Smooth muscle cell (in vitro differentiated cells): ENCODE measurements around the gene A2ML1. TPM values are rescaled to one million over a fixed set of nuclear protein-coding genes. Genes with fewer than 3 reads are reported as not detected.

ENCODE experiments used
- DNase-seq: peaks from one replicate; lab custom pipeline; 2025; ENCODE audit not compliant: unreplicated experiment; lab: John Stamatoyannopoulos, UW
- H2AFZ ChIP-seq: fragments of 200-600 bp; sonication (generic); 2 replicates; pipeline ENCODE4 v1.6.0; 2016; ENCODE audit warnings: antibody characterized with exemption, low read depth, mild to moderate bottlenecking
- H3F3A ChIP-seq: fragments of 200-600 bp; sonication (generic); 2 replicates; pipeline ENCODE4 v1.6.0; 2017; ENCODE audit warnings: antibody characterized with exemption, low read depth
- H3K27ac ChIP-seq: fragments of 200-600 bp; sonication (generic); 2 replicates; pipeline ENCODE4 v1.5.1; 2016; ENCODE audit warnings: low read depth, mild to moderate bottlenecking
- H3K27me3 ChIP-seq: fragments of 200-600 bp; sonication (generic); 2 replicates; pipeline ENCODE4 v1.6.1; 2016; ENCODE audit warnings: low read depth, mild to moderate bottlenecking
- H3K36me3 ChIP-seq: fragments of 200-600 bp; sonication (generic); 2 replicates; pipeline ENCODE4 v1.5.1; 2016; ENCODE audit warnings: low read depth
- H3K4me1 ChIP-seq: fragments of 200-600 bp; sonication (generic); 2 replicates; pipeline ENCODE4 v1.5.1; 2016; ENCODE audit warnings: low read depth
- H3K4me2 ChIP-seq: fragments of 200-600 bp; sonication (generic); 2 replicates; pipeline ENCODE4 v1.6.0; 2016; ENCODE audit warnings: mild to moderate bottlenecking
- H3K4me3 ChIP-seq: fragments of 200-600 bp; sonication (generic); 2 replicates; pipeline ENCODE4 v1.5.1; 2016; ENCODE audit warnings: mild to moderate bottlenecking
- H3K79me2 ChIP-seq: fragments of 200-600 bp; sonication (generic); 2 replicates; pipeline ENCODE4 v1.6.0; 2016; ENCODE audit warnings: low read depth, mild to moderate bottlenecking
- H3K9ac ChIP-seq: fragments of 200-600 bp; sonication (generic); 2 replicates; pipeline ENCODE4 v1.6.0; 2016; ENCODE audit warnings: low read depth
- H3K9me3 ChIP-seq: fragments of 200-600 bp; sonication (generic); replicated peaks from 2 replicates; pipeline ENCODE4 v1.5.1; 2016; ENCODE audit warnings: low read depth
- H4K20me1 ChIP-seq: fragments of 200-600 bp; sonication (generic); 2 replicates; pipeline ENCODE4 v1.6.0; 2016; ENCODE audit warnings: low read depth
- WGBS: methylation state at CpG from one replicate; pipeline ENCODE4 v1.1.7; 2016; ENCODE audit warnings: low lambda C conversion rate; 5-methylcytosine and 5-hydroxymethylcytosine counted together
- polyA plus RNA-seq: library from polyadenylated mRNA; unstranded; fragments of >200 nt; fragmentation: Nextera tagmentation; extraction: Ambion mirVana; gene quantifications from 2 replicates; pipeline ENCODE4 v1.2.1, GENCODE V29; 2016
- total RNA-seq: library from RNA; depleted of rRNA; stranded (reverse); fragments of >200 nt; gene quantifications from 2 replicates; pipeline ENCODE4 v1.2.3, GENCODE V29; 2014
- TF ChIP-seq, protein P1 (sequence below): fragments of 200-600 bp; sonication (generic); IDR thresholded peaks from 2 replicates; pipeline ENCODE4 v1.5.1; 2017; ENCODE audit warnings: borderline replicate concordance, mild to moderate bottlenecking, antibody characterized with exemption; ENCODE audit not compliant: insufficient read depth, poor library complexity, severe bottlenecking

Gene A2ML1
- total and polyA plus RNA-seq, 2 experiments from 2014 or later, result 2.4 to 10.0 TPM

DNA sequence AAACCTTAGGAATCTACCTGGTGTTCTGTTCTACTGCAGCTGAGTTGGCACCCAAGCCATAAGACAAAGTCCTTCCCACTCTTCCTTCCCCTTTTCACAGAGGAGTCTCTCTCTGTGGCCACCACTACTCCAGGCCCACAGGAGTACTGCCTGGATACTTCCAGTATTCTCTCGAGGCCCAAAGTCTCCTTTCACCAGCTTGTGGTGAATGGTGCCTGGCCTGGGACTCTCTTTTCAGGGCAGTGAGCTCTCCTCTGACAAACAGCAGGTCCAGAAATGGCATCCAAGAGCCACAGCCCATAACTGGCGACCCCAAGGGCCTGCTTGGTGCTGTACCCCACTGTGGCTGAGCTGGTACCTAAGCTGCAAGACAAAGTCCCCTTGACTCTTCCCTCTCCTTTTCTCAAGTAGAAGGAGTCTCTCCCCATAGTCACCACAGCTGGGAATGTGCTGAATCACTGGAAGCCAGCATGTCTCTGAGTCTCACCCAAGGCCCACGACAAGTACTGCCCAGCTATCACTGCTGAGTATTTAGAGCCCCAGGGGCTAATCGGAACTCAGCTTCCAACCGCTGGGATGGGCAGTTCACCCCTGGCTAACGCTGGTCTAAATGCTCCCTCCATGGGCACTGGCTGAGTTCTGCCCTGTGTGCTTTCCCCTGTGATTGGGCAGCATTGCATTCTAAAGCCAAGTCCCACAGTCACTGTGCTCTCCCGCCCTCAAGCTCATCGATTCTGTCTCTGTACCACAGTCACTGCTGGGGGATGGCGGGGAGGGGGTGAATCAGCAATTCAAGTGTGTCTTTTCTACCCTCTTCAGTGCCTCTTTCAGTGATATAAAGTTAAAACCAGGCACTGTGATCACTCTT is 6.1 kb downstream of the A2ML1 start:
- H3K9me3 ChIP-seq, result no peaks in the 10 kb centered on the region
- H2AFZ ChIP-seq, result peak overlapping the region; percentile 49
- no peak overlapping the region for H3K4me3 ChIP-seq
- H3F3A ChIP-seq, result no peaks in the 10 kb centered on the region
- H3K9ac ChIP-seq, result no peak overlapping the region
- H3K27ac ChIP-seq, result peak overlapping the region; percentile 55
- no peaks in the 10 kb centered on the region for H3K27me3 ChIP-seq
- TF ChIP-seq, protein P1, sequence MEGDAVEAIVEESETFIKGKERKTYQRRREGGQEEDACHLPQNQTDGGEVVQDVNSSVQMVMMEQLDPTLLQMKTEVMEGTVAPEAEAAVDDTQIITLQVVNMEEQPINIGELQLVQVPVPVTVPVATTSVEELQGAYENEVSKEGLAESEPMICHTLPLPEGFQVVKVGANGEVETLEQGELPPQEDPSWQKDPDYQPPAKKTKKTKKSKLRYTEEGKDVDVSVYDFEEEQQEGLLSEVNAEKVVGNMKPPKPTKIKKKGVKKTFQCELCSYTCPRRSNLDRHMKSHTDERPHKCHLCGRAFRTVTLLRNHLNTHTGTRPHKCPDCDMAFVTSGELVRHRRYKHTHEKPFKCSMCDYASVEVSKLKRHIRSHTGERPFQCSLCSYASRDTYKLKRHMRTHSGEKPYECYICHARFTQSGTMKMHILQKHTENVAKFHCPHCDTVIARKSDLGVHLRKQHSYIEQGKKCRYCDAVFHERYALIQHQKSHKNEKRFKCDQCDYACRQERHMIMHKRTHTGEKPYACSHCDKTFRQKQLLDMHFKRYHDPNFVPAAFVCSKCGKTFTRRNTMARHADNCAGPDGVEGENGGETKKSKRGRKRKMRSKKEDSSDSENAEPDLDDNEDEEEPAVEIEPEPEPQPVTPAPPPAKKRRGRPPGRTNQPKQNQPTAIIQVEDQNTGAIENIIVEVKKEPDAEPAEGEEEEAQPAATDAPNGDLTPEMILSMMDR, result no peak
- H3K79me2 ChIP-seq, result no peaks in the 10 kb centered on the region
- H3K4me2 ChIP-seq, result peak overlapping the region; percentile 6
- WGBS, result 55% methylated on average over 9 of the region's 9 CpGs
- DNase-seq, result no peak
- no peaks in the 10 kb centered on the region for H4K20me1 ChIP-seq
- H3K36me3 ChIP-seq, result no peaks in the 10 kb centered on the region
- H3K4me1 ChIP-seq, result peaks cover 3% of the 10 kb centered on the region

DNA sequence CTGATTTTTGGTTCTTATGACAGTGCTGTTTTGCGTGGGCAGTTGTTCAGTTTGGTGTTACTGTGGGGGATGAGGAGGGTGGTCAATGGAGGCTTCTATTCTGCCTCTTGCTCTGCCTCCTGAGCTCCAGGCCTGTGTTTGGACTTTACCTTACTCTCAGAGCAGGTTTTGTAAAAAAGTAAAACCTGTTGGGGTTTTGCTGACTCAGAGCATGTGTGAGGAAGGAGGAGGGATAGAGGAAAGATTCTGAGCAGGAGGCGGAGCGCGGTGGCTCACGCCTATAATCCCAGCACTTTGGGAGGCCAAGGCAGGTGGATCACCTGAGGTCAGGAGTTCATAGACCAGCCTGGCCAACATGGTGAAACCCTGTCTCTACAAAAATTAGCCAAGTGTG is 6.7 kb downstream of the A2ML1 start:
- H2AFZ ChIP-seq, result peak overlapping the region; percentile 49
- WGBS, result 61% methylated on average over 5 of the region's 5 CpGs
- peak overlapping the region; percentile 55 for H3K27ac ChIP-seq
- H3K27me3 ChIP-seq, result no peaks in the 10 kb centered on the region
- peaks cover 3% of the 10 kb centered on the region for H3K4me1 ChIP-seq
- no peak overlapping the region for H3K9ac ChIP-seq
- no peak overlapping the region for H3K4me3 ChIP-seq
- TF ChIP-seq, protein P1, result no peak
- H3K79me2 ChIP-seq, result no peaks in the 10 kb centered on the region
- H3K4me2 ChIP-seq, result peak overlapping the region; percentile 6
- DNase-seq, result no peak
- H3F3A ChIP-seq, result no peaks in the 10 kb centered on the region
- H3K9me3 ChIP-seq, result no peaks in the 10 kb centered on the region
- H4K20me1 ChIP-seq, result no peaks in the 10 kb centered on the region
- no peaks in the 10 kb centered on the region for H3K36me3 ChIP-seq

DNA sequence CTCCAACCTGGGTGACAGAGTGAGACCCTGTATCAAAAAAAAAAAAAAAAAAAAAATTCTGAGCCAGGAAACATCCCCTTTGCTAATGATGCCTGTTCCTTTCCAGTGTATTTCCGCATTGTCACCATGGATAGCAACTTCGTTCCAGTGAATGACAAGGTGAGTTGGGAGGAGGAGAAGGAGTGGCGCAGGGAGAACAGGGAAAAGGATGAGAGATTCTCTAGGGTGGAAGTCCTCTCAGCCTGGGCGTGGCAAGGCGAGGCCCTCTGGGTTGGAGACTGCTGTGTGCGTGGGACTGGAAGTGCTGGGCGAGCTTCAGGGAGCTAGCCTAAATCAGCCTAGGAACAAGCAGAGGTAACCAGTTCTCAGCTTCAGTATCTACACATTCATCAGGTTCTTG is 7.2 kb downstream of the A2ML1 start:
- Histone ChIP-seq H3K27me3 (no peaks in the 10 kb centered on the region), H3K79me2 (no peaks in the 10 kb centered on the region), H4K20me1 (no peaks in the 10 kb centered on the region), H3K4me2 (no peak overlapping the region), H3F3A (no peaks in the 10 kb centered on the region), H3K27ac (no peak overlapping the region), H3K4me3 (no peak overlapping the region), H3K9me3 (no peaks in the 10 kb centered on the region), H3K4me1 (peaks cover 6% of the 10 kb centered on the region), H3K9ac (no peak overlapping the region), H3K36me3 (no peaks in the 10 kb centered on the region), H2AFZ (no peak overlapping the region)
- no peak for DNase-seq
- TF ChIP-seq, protein P1, result no peak
- WGBS, result 95% methylated on average over 7 of the region's 7 CpGs

DNA sequence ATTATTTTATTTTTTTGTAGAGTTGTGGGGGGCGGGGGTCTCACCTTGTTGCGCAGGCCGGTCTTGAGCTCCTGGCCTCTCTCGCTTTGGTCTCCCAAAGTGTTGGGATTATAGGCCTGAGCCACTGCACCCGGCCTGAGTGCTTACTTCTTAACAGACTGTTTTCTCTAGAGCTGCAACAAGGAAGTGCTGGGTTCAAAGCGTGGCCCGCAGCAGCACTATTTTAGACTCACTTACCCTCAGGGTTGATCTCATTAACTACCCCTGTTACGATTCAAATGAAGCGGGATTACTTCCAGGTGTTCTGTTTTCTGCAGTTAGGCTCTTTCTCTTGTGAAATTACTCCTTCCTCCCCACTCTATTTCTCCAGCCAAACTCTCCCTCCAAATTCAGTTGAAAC is 8.7 kb downstream of the A2ML1 start:
- Histone ChIP-seq H3K9ac (no peak overlapping the region), H3F3A (no peaks in the 10 kb centered on the region), H4K20me1 (no peaks in the 10 kb centered on the region), H3K9me3 (no peaks in the 10 kb centered on the region), H3K4me1 (peaks cover 6% of the 10 kb centered on the region), H3K79me2 (no peaks in the 10 kb centered on the region), H3K4me2 (no peak overlapping the region), H3K36me3 (no peaks in the 10 kb centered on the region), H2AFZ (no peak overlapping the region), H3K27me3 (no peaks in the 10 kb centered on the region), H3K27ac (no peak overlapping the region), H3K4me3 (no peak overlapping the region)
- DNase-seq, result no peak
- TF ChIP-seq, protein P1, result no peak
- WGBS, result 70% methylated on average over 9 of the region's 9 CpGs
